Panc1 (cell line): ENCODE measurements around the gene PRELID2.

Experiments
- POLR2AphosphoS5 ChIP-seq: IDR thresholded peaks from 2 replicates; pipeline ENCODE4 v1.6.1; 2012; ENCODE audit warnings: mild to moderate bottlenecking, low read depth, low read length, moderate library complexity
- TCF7L2 ChIP-seq: IDR thresholded peaks from 2 replicates; pipeline ENCODE4 v1.6.1; 2011; ENCODE audit warnings: mild to moderate bottlenecking, low read depth, low read length, inconsistent platforms
- TF ChIP-seq, protein P1 (sequence below): fragments of 450-650 bp; IDR thresholded peaks from 2 replicates; pipeline ENCODE4 v1.5.1; 2017; ENCODE audit warnings: mild to moderate bottlenecking

DNA sequence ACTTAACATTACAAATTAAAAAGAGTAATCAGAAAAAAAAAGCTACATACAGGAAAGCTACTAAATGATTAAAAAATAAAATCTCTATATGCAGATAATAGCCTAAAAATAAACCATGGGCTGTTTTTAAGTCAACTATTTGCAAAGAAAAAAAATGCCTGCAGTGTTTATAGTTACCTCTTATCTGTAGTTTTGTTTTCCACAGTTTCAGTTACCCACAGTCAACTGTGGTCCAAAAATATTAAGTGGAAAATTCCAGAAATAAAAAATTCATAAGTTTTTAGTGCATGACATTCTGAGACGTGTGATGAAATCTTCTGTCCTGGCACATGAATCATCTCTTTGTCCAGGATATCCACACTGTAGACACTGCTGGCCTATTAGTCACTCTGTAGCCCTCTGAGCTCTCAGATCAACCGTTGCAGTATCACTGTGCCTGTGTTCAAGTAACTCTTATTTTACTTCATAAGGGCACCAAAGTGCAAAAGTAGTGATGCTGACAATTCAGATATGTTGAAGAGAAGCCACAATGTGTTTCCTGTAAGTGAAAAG is 59.2 kb downstream of the PRELID2 start:
- TF ChIP-seq, protein P1, sequence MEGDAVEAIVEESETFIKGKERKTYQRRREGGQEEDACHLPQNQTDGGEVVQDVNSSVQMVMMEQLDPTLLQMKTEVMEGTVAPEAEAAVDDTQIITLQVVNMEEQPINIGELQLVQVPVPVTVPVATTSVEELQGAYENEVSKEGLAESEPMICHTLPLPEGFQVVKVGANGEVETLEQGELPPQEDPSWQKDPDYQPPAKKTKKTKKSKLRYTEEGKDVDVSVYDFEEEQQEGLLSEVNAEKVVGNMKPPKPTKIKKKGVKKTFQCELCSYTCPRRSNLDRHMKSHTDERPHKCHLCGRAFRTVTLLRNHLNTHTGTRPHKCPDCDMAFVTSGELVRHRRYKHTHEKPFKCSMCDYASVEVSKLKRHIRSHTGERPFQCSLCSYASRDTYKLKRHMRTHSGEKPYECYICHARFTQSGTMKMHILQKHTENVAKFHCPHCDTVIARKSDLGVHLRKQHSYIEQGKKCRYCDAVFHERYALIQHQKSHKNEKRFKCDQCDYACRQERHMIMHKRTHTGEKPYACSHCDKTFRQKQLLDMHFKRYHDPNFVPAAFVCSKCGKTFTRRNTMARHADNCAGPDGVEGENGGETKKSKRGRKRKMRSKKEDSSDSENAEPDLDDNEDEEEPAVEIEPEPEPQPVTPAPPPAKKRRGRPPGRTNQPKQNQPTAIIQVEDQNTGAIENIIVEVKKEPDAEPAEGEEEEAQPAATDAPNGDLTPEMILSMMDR: no peak
- no peak for TF ChIP-seq TCF7L2
- no peak for TF ChIP-seq POLR2AphosphoS5
